SK-N-SH treated with all-trans-retinoic acid at 6 μM for 48 hours (cell line): ENCODE measurements around the gene MPP3.

ENCODE experiments used
- CSDC2 ChIP-seq: fragments of 250-450 bp; sonication (Bioruptor Pico); IDR thresholded peaks from 2 replicates; pipeline ENCODE4 v1.5.0; 2020; ENCODE audit warnings: mild to moderate bottlenecking, moderate library complexity
- OSR1 ChIP-seq: fragments of 250-450 bp; sonication (Bioruptor Pico); IDR thresholded peaks from 2 replicates; pipeline ENCODE4 v1.8.0; 2022; ENCODE audit warnings: moderate library complexity, mild to moderate bottlenecking, inconsistent platforms
- PPARA ChIP-seq: fragments of 250-450 bp; sonication (Bioruptor Pico); IDR thresholded peaks from 2 replicates; pipeline ENCODE4 v1.5.0; 2020; ENCODE audit warnings: mild to moderate bottlenecking, borderline replicate concordance
- SNAI2 ChIP-seq: fragments of 250-450 bp; sonication (Bioruptor Pico); IDR thresholded peaks from 2 replicates; pipeline ENCODE4 v1.5.0; 2020; ENCODE audit warnings: mild to moderate bottlenecking, moderate library complexity
- ZC3H10 ChIP-seq: fragments of 250-450 bp; sonication (Bioruptor Pico); IDR thresholded peaks from 2 replicates; pipeline ENCODE4 v1.5.1; 2021; ENCODE audit warnings: mild to moderate bottlenecking, moderate library complexity
- ZFP30 ChIP-seq: fragments of 450-650 bp; formaldehyde crosslinking; IDR thresholded peaks from 2 replicates; pipeline ENCODE4 v1.5.0; 2022; ENCODE audit warnings: mild to moderate bottlenecking, moderate library complexity
- TF ChIP-seq, protein P1 (sequence below): fragments of 250-450 bp; sonication (Bioruptor Pico); IDR thresholded peaks from 2 replicates; pipeline ENCODE4 v1.8.0; 2020; ENCODE audit warnings: mild to moderate bottlenecking, moderate library complexity, borderline replicate concordance

DNA sequence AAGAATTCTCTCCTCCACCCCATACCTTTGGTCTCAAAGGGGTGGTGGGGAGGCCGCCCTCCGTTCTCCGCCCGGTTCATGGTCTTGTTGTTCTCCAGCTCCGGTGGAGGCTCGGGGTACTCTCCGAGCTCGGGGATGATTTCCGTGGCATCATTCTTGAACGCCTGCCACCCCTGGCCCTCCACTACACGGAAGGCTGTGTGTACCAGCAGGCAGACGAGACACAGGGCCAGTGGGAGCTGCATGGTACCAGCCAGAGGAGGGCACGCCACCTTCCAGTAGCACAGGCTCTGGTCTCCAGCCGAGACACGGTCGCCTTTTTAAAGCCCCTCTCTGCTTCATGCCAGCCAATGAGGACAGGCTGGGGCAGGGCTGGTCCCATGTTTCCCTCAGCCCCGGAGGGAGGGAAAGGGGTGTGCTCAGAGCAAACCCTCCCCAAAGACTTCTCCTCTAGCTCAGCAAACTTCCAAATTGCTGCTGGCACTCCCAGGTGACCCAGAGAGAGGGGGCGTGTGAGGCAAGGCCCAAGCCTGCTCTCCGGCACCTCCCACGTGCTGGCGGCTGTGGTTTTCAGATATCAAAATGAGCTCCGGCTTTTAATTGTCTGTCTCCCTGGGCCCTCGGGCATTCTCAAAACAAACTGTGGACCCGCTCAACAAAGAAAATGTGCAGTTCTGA lies 74.3 kb downstream of the MPP3 start, which contains the start of gene SOST:
- TF ChIP-seq PPARA (CRISPR knock-in tag) (no peak), SNAI2 (CRISPR knock-in tag) (no peak), ZC3H10 (no peak), CSDC2 (CRISPR knock-in tag) (no peak), ZFP30 (no peak), OSR1 (CRISPR knock-in tag) (no peak)
- TF ChIP-seq, protein P1, sequence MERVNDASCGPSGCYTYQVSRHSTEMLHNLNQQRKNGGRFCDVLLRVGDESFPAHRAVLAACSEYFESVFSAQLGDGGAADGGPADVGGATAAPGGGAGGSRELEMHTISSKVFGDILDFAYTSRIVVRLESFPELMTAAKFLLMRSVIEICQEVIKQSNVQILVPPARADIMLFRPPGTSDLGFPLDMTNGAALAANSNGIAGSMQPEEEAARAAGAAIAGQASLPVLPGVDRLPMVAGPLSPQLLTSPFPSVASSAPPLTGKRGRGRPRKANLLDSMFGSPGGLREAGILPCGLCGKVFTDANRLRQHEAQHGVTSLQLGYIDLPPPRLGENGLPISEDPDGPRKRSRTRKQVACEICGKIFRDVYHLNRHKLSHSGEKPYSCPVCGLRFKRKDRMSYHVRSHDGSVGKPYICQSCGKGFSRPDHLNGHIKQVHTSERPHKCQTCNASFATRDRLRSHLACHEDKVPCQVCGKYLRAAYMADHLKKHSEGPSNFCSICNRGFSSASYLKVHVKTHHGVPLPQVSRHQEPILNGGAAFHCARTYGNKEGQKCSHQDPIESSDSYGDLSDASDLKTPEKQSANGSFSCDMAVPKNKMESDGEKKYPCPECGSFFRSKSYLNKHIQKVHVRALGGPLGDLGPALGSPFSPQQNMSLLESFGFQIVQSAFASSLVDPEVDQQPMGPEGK (CRISPR knock-in tag): no peak
